Ishikawa (cell line): ENCODE results near the gene UBE2L3.

Experiments used
- CEBPB ChIP-seq: IDR thresholded peaks from 2 replicates; pipeline ENCODE4 v1.6.1; 2012
- CREB1 ChIP-seq: IDR thresholded peaks from 2 replicates; pipeline ENCODE4 v1.6.1; 2012; ENCODE audit warnings: low read depth
- REST ChIP-seq: IDR thresholded peaks from 2 replicates; pipeline ENCODE4 v1.6.1; 2012; ENCODE audit warnings: low read depth, mild to moderate bottlenecking
- TAF1 ChIP-seq: IDR thresholded peaks from 2 replicates; pipeline ENCODE4 v1.6.1; 2012; ENCODE audit warnings: low read depth, mild to moderate bottlenecking
- YY1 ChIP-seq: IDR thresholded peaks from 2 replicates; pipeline ENCODE4 v1.6.1; 2012; ENCODE audit warnings: low read depth
- ZBTB7A ChIP-seq: IDR thresholded peaks from 2 replicates; pipeline ENCODE4 v1.6.1; 2012; ENCODE audit warnings: low read depth
- TF ChIP-seq, protein P1 (sequence below): IDR thresholded peaks from 2 replicates; pipeline ENCODE4 v1.6.1; 2012

- no peak for TF ChIP-seq YY1
- no peak for TF ChIP-seq CEBPB
- TF ChIP-seq, protein P1, sequence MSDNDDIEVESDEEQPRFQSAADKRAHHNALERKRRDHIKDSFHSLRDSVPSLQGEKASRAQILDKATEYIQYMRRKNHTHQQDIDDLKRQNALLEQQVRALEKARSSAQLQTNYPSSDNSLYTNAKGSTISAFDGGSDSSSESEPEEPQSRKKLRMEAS: no peak
- no peak for TF ChIP-seq TAF1
- TF ChIP-seq REST: no peak
- TF ChIP-seq ZBTB7A: no peak
- no peak for TF ChIP-seq CREB1
Observed at GRCh38 chr22:21663738-21664137, 96.2 kb downstream of the UBE2L3 start.
